Left renal pelvis (tissue), 4 donors: ENCODE results near the gene ZCCHC7. TPM values are rescaled to one million over a fixed set of nuclear protein-coding genes. Genes with fewer than 3 reads are reported as not detected.
A peak's percentile ranks its signal among the peaks of the same experiment; 100 is the strongest.
"Not testable (repeated sequence)": the region's sequence is repeated elsewhere in the genome, so short reads cannot be mapped to it uniquely, and the experiment has no call there.

Experiments
- DNase-seq, 4 donors: peaks; one replicate each; pipeline ENCODE4 v3.0.0-alpha.2; 2013; ENCODE audit warnings: low read depth in 4 of 4, low spot score in 3 of 4
- polyA plus RNA-seq, 4 donors: library from polyadenylated mRNA; unstranded; fragments of 120-200 nt; gene quantifications; one replicate each; pipeline ENCODE4 v1.2.1, GENCODE V29; 2013; ENCODE audit not compliant: insufficient read length in 4 of 4

ZCCHC7 gene
- polyA plus RNA-seq, 4 donors = 21.7 to 27.6 (median 24.9) TPM

- DNase-seq = no peak
Observed at GRCh38 chr9:37119360-37119759, 1.0 kb upstream of the ZCCHC7 start.

- peak in 2 of 4 donors; percentile 10 to 11 for DNase-seq
Observed at GRCh38 chr9:37120843-37121335, 515 bp downstream of the ZCCHC7 start.

GRCh38 chr9:37121881-37122280 lies 1.5 kb downstream of the ZCCHC7 start:
- no peak for DNase-seq

GRCh38 chr9:37126214-37126788 lies 5.9 kb downstream of the ZCCHC7 start:
- no peak for DNase-seq

GRCh38 chr9:37127018-37127417 lies 6.6 kb downstream of the ZCCHC7 start:
- DNase-seq = no peak

DNA sequence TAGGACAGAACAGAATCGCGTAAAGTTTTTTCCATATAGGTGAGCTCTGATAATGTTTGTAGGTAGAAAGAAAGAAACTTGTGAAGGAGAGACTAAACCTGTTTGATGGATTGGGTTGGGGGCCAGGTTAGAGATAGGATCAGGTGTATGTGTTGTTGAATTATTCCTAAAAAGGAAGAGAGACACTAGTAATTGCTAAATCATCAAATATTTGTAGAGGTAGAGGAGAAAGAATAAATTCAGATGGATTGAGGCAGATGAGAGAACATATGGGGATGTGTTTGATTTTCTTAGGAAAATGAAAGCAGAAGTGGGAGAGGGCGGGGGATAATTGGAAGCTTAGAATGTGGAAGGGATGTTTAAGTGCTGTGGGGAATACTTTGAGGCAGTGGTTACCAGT lies 7.7 kb downstream of the ZCCHC7 start:
- no peak for DNase-seq

DNA sequence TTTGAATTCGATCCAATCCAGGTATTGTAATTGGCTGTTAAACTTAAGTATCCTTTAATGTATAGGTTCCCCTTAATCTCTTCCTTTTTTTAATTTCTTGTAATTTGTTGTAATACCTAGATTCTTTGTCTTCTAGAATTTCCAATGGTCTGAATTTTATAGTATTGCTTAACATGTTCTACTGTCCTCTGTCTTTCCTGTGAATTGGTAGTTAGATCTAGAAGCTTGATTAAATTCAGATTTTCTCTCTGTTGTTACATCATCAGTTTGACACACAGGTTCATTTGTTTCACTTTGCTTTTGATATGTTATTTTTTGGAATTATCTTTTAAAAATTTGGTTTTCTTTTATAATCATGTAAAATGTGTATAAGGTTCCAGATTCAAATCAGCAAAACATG lies 13.8 kb downstream of the ZCCHC7 start:
- no peak for DNase-seq

DNA sequence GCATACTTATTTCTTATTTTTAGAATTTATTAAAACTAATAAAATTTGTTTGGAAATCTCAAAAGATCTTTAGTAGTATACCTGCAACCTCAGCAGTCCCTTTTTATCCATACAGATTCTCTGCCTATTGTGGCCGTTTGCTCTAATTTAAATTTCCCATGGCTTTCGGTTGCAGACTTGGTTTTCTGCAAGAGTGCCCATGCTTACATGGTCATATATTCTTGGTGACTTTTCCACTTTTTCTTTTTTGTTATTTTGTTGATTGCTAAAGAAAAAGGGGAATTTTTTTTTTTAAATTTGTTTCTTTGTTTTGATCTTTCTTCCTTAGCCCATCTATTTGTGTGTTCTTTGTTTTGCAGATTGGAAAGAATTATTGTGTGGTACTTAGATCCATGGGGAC lies 20.6 kb downstream of the ZCCHC7 start:
- DNase-seq = no peak

GRCh38 chr9:37144762-37145161 lies 24.4 kb downstream of the ZCCHC7 start:
- peak in 1 of 4 donors; percentile 12 for DNase-seq

DNA sequence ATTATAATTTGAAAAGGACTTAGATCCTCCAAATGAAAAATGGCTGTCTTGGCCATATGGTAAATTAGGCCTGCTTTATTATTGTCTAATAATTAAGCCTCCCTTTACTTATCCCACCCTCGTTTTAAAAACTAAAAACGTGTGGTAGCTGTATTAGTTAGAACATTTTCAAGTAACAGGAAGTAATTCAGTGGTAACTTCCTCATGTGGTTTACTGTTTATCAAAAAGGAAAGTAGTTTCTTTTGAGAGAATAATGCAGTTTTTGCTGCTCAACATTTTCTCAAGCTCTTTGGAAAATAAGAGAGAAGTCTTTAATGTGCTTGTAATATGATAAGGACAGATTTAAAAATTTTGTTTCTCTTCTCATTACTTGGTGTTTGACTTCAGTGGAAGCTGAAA lies 26.0 kb downstream of the ZCCHC7 start:
- DNase-seq = no peak

GRCh38 chr9:37148181-37148580 lies 27.8 kb downstream of the ZCCHC7 start:
- DNase-seq = no peak

- DNase-seq = no peak
Observed at GRCh38 chr9:37149666-37150308, 29.4 kb downstream of the ZCCHC7 start.

GRCh38 chr9:37150415-37150814 lies 30.0 kb downstream of the ZCCHC7 start:
- DNase-seq = no peak

GRCh38 chr9:37151812-37152211 lies 31.4 kb downstream of the ZCCHC7 start:
- no peak for DNase-seq

- no peak for DNase-seq
Observed at GRCh38 chr9:37152365-37152764, 32.0 kb downstream of the ZCCHC7 start.

DNA sequence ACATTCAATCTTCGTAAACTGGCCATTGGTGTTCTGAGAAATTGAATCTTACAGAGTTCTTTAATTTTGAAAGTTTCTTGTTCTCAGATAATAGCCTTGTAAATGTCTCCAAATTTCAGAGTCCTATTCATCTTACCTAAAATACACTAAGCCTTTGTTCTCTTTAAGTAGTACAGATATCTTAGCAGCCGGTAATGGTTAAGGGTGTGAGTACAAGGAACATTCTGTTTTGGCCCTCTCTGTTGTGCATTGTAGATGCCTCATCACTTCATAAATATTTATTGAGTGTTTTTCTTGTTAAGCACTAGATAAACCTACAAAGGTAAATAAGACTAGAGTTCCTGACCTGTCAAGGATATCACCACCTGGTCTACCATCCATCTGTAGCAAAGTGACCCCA lies 35.2 kb downstream of the ZCCHC7 start:
- DNase-seq = no peak

GRCh38 chr9:37156205-37156604 lies 35.8 kb downstream of the ZCCHC7 start:
- DNase-seq = no peak

DNA sequence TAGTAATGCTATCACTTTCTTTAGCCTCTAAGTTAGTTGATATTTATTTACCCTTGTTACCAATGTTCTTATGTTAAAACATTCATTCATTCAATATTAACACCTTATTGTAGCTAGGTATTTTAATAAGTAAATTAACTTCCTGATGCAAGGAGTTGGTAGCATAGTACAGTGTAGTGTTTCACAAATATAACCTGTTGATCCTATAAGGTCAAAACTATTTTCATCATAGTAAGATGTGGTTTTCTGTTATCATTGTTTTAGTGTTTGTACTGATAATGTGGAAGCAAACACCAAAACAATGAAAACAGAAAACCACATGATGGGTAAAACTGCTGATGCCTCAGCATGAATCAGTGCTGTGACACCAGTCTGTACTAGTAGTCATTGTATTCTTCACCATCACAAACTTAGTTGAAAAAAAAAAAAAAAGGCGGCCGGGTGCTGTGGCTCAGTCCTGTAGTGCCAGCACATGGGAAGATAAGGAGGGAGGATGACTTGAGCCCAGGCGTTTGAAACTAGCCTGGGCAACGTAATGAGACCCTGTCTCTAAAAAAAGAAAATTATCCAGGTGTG lies 36.5 kb downstream of the ZCCHC7 start:
- DNase-seq = no peak

DNA sequence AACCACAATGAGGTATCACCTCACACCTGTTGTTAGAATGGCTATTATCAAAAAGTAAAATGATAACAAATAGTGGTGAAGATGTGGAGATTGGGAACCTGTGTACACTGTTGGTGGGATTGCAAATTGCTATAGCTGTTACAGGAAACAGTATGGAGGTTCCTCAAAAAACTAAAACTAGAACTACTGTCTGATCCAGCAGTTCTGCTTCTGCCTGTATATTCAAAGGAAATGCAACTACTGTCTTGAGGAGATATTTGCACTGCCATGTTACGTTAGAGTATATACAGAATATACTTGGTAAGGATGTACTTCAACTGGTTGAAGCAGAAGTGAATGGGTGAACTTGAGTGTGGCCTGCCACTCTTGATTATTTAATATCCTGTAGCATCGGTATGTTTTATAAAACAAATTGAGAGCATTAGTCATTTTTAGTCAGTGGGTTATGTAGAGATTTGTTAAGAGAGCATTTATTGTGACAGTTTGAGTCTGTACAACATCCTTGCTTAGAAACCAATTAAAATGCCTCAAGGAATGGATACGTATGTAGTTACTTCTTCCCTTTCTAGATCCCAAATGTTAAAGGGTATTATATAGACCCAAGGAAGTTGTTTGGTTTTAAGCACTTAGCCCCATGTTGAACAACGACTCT lies 37.5 kb downstream of the ZCCHC7 start:
- no peak for DNase-seq

- DNase-seq = no peak
Observed at GRCh38 chr9:37163299-37163698, 42.9 kb downstream of the ZCCHC7 start.

DNA sequence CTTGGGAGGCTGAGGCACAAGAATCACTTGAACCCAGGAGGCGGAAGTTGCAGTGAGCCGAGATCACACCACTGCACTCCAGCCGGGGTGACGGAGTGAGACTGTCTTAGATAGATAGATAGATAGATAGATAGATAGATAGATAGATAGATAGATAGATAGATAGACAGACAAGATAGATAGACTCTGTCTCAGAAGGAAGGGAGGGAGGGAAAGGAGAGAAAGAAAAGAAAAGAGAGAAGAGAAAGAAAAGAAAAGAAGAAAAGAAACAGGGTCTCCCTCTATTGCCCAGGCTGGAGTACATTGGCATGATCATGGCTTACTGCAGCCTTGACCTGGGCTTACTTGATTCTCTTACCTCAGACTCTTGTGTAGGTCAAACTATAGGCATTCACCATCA lies 44.0 kb downstream of the ZCCHC7 start:
- not testable (repeated sequence) for DNase-seq

DNA sequence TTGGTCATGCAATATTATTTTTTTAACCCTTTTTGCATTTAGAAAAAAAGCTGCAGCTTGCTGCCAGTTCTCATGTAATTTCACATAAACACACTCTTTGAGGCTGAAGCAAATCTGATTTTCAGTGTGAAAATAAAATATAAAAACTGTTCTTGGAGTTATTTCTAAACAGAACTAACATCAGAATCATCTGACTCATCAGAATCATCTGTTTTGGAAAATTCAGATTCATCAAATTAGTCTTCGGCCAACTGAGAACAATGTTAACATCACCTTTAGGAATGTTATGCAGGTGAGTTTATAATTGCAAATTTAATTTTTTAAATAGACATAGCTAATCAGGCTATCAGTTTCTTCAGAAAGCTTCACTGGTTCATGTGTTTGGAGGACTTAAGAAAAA lies 45.3 kb downstream of the ZCCHC7 start:
- DNase-seq = no peak
